HG03066 (cell line): ENCODE measurements around the gene ZNF318.
A peak's percentile ranks its signal among the peaks of the same experiment; 100 is the strongest.
"Not testable (repeated sequence)": the region's sequence is repeated elsewhere in the genome, so short reads cannot be mapped to it uniquely, and the experiment has no call there.

Source experiments
- ATAC-seq: cut with Tn5 transposase; IDR thresholded peaks from one replicate; pipeline ENCODE4 v1.9.1; 2021; ENCODE audit warnings: low read depth; ENCODE audit not compliant: unreplicated experiment

The ZNF318 gene

GRCh38 chr6:43390753-43391439, 21.4 kb upstream of the ZNF318 start:
- ATAC-seq, result not testable (repeated sequence)

GRCh38 chr6:43389730-43390295, 20.4 kb upstream of the ZNF318 start:
- ATAC-seq, result no peak

- ATAC-seq, result no peak
Measured at GRCh38 chr6:43386492-43386891, 17.0 kb upstream of the ZNF318 start.

GRCh38 chr6:43383021-43383667, 13.7 kb upstream of the ZNF318 start:
- ATAC-seq, result no peak

GRCh38 chr6:43380858-43381257, 11.4 kb upstream of the ZNF318 start:
- ATAC-seq, result not testable (repeated sequence)

- ATAC-seq, result no peak
Measured at GRCh38 chr6:43378631-43379030, 9.2 kb upstream of the ZNF318 start.

- no peak for ATAC-seq
Measured at GRCh38 chr6:43377710-43378229, 8.3 kb upstream of the ZNF318 start.

GRCh38 chr6:43376551-43376981, 7.1 kb upstream of the ZNF318 start:
- no peak for ATAC-seq

GRCh38 chr6:43375693-43376092, 6.2 kb upstream of the ZNF318 start:
- ATAC-seq, result no peak

- no peak for ATAC-seq
Measured at GRCh38 chr6:43373252-43373875, 3.9 kb upstream of the ZNF318 start.

- peak; percentile 12 for ATAC-seq
Measured at GRCh38 chr6:43370003-43370580, 645 bp upstream of the ZNF318 start.

GRCh38 chr6:43368259-43369160, 937 bp downstream of the ZNF318 start:
- ATAC-seq, result no peak

- no peak for ATAC-seq
Measured at GRCh38 chr6:43367245-43367984, 2.0 kb downstream of the ZNF318 start.

- ATAC-seq, result no peak
Measured at GRCh38 chr6:43361269-43361668, 8.2 kb downstream of the ZNF318 start.

- ATAC-seq, result no peak
Measured at GRCh38 chr6:43359831-43360230, 9.6 kb downstream of the ZNF318 start.

GRCh38 chr6:43359381-43359780, 10.1 kb downstream of the ZNF318 start:
- ATAC-seq, result no peak

GRCh38 chr6:43355862-43356590, 13.4 kb downstream of the ZNF318 start:
- ATAC-seq, result no peak

- not testable (repeated sequence) for ATAC-seq
Measured at GRCh38 chr6:43351951-43352350, 17.5 kb downstream of the ZNF318 start.

GRCh38 chr6:43347444-43347843, 22.0 kb downstream of the ZNF318 start:
- no peak for ATAC-seq
